Coronary artery (tissue), 2 donors: ENCODE data around the gene SYTL1.

Experiments used
- DNase-seq: peaks from one replicate; pipeline ENCODE4 v3.0.0-alpha.2; 2017; ENCODE audit warnings: low spot score
- H3K27ac ChIP-seq, 2 donors: fragments of 200-600 bp; sonication (generic); one replicate each; pipeline ENCODE4 v1.5.1; 2016 to 2019
- H3K4me3 ChIP-seq: fragments of 200-600 bp; sonication (generic); 2 replicates; pipeline ENCODE4 v1.5.1; 2016; ENCODE audit warnings: mild to moderate bottlenecking, moderate library complexity
- TF ChIP-seq, protein P1 (sequence below): fragments of 200-600 bp; sonication (generic); IDR thresholded peaks from one replicate; pipeline ENCODE4 v1.5.1; 2019; ENCODE audit warnings: antibody characterized with exemption

The SYTL1 gene

DNA sequence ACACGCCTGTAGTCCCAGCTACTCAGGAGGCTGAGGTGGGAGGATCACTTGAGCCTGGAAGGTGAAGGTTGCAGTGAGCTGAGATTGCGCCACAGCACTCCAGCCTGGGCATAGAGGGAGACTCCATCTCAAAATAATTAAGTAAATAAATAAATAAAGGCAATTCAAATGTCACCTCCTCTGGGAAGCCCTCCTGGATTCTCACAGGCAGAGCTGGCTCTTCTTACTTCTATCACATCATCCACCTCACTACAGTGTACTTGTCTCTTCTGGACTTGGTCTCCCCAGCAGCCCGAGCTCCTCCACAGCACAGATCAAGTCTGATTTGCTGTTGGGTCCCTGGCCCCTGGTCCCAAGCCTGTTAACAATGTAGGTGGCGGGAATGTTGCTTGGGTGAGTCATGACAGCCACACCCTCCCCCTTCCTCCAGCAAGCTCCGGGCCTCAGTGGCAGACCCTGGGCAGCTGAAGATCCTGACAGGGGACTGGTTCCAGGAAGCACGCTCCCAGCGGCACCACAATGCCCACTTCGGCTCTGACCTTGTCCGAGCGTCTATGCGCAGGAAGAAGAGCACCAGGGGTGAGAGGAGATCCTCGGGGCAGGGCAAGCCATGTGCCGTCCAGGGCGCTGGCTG, 5.3 kb downstream of the SYTL1 start:
- DNase-seq = no peak
- TF ChIP-seq, protein P1, sequence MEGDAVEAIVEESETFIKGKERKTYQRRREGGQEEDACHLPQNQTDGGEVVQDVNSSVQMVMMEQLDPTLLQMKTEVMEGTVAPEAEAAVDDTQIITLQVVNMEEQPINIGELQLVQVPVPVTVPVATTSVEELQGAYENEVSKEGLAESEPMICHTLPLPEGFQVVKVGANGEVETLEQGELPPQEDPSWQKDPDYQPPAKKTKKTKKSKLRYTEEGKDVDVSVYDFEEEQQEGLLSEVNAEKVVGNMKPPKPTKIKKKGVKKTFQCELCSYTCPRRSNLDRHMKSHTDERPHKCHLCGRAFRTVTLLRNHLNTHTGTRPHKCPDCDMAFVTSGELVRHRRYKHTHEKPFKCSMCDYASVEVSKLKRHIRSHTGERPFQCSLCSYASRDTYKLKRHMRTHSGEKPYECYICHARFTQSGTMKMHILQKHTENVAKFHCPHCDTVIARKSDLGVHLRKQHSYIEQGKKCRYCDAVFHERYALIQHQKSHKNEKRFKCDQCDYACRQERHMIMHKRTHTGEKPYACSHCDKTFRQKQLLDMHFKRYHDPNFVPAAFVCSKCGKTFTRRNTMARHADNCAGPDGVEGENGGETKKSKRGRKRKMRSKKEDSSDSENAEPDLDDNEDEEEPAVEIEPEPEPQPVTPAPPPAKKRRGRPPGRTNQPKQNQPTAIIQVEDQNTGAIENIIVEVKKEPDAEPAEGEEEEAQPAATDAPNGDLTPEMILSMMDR = no peak
- Histone ChIP-seq H3K4me3 (no peak overlapping the region), H3K27ac (no peak overlapping the region)

DNA sequence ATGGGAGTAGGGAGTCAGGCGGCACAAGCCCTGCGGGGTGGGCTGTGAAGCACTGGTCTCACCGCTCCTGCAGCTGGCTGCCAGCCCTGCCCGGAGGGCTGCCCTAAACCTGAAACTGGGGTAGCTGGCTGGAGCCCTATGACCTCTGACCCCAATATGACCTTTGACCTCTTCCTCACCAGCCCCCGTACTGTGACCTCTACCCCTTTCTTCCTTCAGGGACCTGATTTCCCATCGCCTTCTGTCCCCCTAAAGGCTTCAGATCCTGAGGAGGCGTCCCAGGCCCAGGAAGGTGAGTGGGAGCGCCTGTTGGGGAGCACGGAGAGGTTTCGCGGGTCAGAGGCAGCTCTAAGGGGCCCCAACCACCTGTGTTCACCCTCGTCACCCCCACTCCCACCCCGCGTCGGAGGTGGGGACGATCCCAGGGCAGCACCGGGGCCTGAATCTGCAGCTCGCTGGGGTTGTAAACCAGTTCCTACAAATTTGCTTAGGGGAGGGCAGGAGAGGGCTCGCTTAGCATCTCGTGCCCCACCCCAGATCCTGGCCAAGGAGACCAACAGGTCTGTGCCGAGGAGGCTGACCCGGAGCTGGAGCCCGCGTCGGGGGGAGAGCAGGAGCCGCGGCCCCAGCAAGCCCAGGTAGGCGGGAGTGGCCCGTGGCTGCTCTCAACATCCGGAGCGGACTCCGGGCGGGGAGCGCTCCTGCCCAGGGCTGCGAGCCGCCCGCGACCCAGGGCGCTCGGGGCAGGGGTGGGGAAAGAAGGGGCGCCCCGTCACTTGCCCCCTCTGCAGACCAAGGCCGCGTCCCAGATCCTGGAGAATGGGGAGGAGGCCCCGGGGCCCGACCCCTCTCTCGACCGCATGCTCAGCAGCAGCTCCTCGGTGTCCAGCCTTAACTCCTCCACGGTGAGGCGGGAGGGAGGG, 7.3 kb downstream of the SYTL1 start:
- DNase-seq = no peak
- TF ChIP-seq, protein P1 = no peak
- H3K4me3 ChIP-seq = peak overlapping the region; percentile 70
- H3K27ac ChIP-seq = no peak overlapping the region

DNA sequence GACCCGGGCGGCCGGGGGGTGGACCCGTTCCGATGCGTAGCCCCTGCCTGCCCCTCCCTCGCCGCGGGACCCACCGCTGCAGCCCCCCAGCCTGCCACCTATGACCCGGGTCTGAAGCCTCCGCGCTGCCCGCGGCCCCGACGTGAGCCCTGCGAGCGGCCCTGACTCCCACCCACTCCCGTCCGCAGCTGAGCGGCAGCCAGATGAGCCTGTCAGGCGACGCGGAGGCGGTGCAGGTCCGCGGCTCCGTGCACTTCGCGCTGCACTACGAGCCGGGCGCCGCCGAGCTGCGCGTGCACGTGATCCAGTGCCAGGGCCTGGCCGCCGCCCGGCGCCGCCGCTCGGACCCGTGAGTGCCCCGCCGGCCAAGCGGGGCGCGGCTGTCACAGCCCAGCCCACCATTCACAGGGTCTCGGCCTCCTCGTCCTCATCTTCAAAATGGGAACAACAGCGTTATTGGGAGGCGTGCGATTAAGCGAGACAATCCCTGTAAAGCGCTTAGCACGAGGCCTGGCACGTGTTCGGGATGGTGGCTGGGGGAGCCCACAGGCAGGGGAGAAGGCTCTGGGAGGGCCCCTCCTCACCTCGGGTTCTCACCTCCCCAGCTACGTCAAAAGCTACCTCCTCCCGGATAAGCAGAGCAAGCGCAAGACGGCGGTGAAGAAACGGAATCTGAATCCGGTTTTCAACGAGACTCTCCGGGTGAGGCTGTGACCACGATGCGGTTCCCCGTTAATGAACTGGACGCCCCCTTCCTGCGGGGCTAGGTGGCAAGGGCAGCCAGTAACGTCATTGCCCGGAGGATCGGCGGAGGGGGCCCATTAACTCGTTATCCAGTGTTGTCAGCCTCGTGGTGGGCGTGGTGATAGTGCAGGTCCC, 8.2 kb downstream of the SYTL1 start:
- no peak for DNase-seq
- TF ChIP-seq, protein P1 = no peak
- Histone ChIP-seq H3K4me3 (peak overlapping the region; percentile 70), H3K27ac (no peak overlapping the region)

DNA sequence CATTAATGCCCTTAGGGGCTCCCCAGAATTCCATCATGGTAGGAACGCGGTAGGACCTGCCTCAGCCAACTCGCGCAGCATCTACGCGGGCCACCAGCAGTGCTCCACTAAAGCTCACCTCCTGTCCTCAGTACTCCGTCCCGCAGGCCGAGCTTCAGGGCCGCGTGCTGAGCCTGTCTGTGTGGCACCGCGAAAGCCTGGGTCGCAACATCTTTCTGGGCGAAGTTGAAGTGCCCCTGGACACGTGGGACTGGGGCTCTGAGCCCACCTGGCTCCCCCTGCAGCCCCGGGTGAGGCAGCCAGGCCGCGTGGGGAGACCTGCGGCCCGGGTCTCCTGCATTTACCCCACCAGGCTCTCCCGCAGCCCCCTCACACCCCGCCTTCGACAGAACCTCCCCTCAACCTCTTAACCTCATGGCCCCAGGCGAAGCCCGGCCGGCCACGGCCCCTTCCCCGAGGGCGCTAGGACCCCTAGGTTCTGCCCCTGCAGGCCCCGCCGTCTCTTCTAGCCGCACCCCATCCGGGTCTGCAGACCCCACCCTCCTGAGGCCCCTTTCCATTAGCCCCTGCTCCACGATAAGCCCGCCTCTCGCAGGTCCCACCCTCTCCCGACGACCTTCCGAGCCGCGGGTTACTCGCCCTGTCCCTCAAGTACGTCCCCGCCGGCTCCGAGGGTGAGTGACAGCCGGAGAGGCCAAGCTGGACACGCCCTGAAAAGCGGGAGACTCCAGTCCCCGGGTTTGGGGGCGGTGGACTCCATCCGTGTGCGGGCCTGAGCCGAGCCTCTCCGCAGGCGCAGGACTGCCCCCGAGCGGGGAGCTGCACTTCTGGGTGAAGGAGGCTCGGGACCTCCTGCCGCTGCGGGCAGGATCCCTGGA, 9.1 kb downstream of the SYTL1 start:
- Histone ChIP-seq H3K4me3 (peak overlapping the region; percentile 70), H3K27ac (peak overlapping the region in 1 of 2 donors; percentile 56)
- TF ChIP-seq, protein P1 = no peak
- no peak for DNase-seq

DNA sequence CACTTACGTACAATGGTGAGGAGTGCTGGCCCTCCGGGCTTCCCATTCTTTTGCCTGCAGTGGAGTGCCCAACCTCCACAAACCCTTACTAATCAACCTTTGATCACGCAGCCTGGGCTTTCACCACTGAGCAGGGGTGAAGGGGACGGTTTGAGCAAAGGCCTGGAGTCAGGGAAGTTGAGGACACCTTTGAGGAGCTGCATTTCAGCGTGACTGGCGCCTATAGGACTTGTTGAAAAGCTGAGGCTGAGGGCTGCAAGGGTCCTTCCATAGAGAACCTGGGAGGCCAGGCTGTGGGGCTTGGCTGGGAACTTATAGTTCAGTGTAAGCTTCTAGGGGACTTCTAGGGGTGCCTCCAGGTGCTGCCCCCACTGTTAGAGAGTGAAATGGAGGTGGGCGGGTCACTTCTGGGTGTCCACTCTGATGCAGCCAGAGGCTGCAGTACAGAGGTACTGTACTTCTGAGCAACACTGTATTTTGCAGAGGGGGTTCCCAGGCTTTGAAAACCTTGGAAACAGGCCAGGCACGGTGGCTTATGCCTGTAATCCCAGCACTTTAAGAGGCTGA, 9.8 kb downstream of the SYTL1 start:
- peak overlapping the region in 1 of 2 donors; percentile 56 for H3K27ac ChIP-seq
- no peak for DNase-seq
- TF ChIP-seq, protein P1 = no peak
- H3K4me3 ChIP-seq = peak overlapping the region; percentile 55

DNA sequence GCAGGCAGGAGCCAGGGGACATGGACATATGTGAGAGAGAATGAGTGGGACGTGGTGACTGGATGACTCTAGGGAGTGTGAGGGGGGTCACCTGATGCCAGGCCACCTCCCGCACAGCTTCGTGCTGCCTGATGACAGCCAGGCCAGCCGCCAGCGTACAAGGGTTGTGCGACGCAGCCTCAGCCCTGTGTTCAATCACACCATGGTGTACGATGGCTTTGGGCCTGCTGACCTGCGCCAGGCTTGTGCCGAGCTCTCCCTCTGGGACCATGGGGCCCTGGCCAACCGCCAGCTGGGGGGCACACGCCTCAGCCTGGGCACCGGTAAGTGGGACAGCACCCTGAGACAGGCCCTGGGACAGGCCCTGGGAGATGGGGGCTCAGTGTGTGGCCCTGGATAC, 11.3 kb downstream of the SYTL1 start:
- H3K27ac ChIP-seq = no peak overlapping the region
- H3K4me3 ChIP-seq = no peak overlapping the region
- no peak for DNase-seq
- TF ChIP-seq, protein P1 = no peak
